ENCODE results near the gene COPS7A.
"Not testable (repeated sequence)": the region's sequence is repeated elsewhere in the genome, so short reads cannot be mapped to it uniquely, and the experiment has no call there.

Gene COPS7A

DNA sequence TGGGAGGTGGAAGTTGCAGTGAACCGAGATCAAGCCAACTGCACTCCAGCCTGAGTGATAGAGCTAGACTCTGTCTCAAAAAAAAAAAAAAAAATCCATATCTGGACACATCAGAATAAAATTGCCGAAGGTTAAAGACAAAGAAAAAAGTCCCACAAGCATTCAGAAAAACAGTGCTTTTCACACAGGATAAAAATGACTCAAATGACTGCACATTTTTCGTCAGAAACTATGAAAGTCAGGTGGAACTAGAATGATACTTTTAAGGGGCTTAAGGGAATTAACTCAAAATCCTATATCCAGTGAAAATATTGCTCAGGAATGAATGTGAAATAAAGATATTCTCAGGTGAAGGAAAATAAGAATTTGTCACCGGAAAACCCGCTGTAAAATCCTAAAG, 12.9 kb downstream of the COPS7A start:
- H3K4me1 ChIP-seq (ENCODE audit: insufficient read depth, low read length) = no peaks in the 10 kb centered on the region
- no peak overlapping the region for H3K27ac ChIP-seq (ENCODE audit: low read length)
- H3K9me3 ChIP-seq (ENCODE audit: insufficient read depth, low read depth, low read length) = no peaks in the 10 kb centered on the region
- H3K4me3 ChIP-seq (ENCODE audit: low read length) = no peak overlapping the region
- H3K36me3 ChIP-seq (ENCODE audit: insufficient read depth, low read depth, low read length) = peaks cover 7% of the 10 kb centered on the region
- no peaks in the 10 kb centered on the region for H3K27me3 ChIP-seq (ENCODE audit: insufficient read depth, low read length)
- no peak overlapping the region for H3K9ac ChIP-seq (ENCODE audit: low read depth, low read length)

DNA sequence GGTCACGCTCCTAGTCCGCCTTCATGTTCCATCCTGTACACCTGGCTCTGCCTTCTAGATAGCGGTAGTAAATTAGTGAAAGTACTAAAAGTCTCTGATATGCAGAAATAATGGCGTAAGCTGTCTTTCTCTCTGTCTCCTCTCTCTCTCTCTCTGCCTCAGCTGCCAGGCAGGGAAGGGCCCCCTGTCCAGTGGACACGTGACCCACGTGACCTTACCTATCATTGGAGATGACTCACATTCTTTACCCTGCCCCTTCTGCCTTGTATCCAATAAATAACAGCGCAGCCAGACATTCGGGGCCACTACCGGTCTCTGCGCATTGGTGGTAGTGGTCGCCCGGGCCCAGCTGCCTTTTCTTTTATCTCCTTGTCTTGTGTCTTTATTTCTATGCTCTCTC, 18.2 kb downstream of the COPS7A start:
- not testable (repeated sequence) for H3K27ac ChIP-seq (ENCODE audit: low read length); H3K4me1 ChIP-seq (ENCODE audit: insufficient read depth, low read length); H3K9ac ChIP-seq (ENCODE audit: low read depth, low read length); H3K27me3 ChIP-seq (ENCODE audit: insufficient read depth, low read length); H3K4me3 ChIP-seq (ENCODE audit: low read length); H3K9me3 ChIP-seq (ENCODE audit: insufficient read depth, low read depth, low read length)
- peaks cover 17% of the 10 kb centered on the region for H3K36me3 ChIP-seq (ENCODE audit: insufficient read depth, low read depth, low read length)

DNA sequence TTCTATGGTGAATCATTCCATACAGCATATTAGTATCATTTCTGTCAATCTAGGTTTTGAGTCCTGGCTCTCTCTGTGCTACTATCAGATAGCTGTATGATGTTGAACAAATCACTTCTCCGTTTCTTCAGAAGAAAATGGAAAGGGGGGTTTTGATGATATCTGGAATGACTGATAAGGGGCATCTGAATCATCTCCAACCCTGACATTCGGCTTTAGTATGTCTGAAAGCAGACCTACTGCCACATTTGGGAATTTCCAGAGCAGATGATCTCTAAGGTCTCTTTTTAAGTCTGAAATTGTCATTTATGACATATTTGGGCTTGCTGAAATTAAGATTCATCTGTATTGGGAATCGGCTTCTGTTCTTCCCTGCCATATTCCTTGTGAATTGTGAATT, 19.0 kb downstream of the COPS7A start:
- Histone ChIP-seq H3K4me1 (ENCODE audit: insufficient read depth, low read length) (no peaks in the 10 kb centered on the region), H3K36me3 (ENCODE audit: insufficient read depth, low read depth, low read length) (peaks cover 25% of the 10 kb centered on the region), H3K27me3 (ENCODE audit: insufficient read depth, low read length) (no peaks in the 10 kb centered on the region), H3K27ac (ENCODE audit: low read length) (no peak overlapping the region), H3K9me3 (ENCODE audit: insufficient read depth, low read depth, low read length) (no peaks in the 10 kb centered on the region), H3K9ac (ENCODE audit: low read depth, low read length) (no peak overlapping the region), H3K4me3 (ENCODE audit: low read length) (no peak overlapping the region)

DNA sequence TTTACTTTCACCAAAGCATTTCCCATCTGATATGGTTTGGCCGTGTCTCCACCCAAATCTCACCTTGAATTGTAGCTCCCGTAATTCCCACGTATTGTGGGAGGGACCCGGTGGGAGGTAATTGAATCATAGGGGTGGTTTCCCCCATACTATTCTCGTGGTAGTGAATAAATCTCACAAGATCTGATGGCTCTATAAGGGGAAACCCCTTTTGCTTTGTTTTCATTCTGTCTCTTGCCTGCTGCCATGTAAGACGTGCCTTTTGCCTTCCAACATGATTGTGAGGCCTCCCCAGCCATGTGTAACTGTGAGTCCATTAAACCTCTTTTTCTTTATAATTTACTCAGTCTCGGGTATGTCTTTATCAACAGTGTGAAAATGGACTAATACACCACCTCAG, 19.5 kb downstream of the COPS7A start:
- H3K27ac ChIP-seq (ENCODE audit: low read length); H3K9me3 ChIP-seq (ENCODE audit: insufficient read depth, low read depth, low read length); H3K4me3 ChIP-seq (ENCODE audit: low read length); H3K9ac ChIP-seq (ENCODE audit: low read depth, low read length); H3K4me1 ChIP-seq (ENCODE audit: insufficient read depth, low read length); H3K27me3 ChIP-seq (ENCODE audit: insufficient read depth, low read length): not testable (repeated sequence)
- H3K36me3 ChIP-seq (ENCODE audit: insufficient read depth, low read depth, low read length) = peaks cover 29% of the 10 kb centered on the region

DNA sequence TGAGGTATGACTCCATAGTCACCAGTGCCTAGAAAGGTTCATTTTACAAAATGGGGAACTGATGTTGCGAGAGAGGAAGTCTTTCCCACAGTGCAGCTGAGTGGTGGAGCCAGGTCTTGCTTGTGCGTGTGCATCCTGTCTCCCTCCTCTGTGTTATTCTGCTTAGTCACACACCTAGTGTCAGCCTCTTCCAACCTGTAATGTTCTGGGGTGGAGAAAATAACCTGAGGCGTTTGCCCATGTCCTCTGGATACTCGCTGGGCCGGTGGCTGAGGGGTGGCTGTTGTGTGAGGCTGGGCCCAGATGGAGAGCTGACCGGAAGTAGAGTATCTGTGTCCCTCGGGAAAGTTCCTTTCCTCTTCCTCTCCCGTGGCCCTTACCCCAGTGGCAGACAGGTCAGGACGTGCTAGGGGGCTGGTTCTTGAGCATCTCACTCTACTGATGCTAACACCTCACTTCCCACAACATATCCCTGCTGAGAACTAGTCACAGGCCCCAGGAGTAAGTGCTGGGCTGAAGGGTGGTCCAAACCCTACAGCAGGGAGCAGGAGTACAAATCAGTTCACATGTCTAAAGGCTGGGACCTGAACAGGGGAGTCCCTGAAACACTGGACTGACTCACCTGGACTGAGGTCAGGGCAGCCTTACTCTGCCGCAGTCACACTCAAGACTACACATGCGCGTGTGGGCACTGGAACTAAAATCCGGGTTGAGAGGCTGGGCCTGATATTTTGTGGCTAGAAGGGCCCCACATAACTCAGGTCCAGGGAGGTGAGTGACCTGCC, 22.1 kb downstream of the COPS7A start:
- Histone ChIP-seq H3K36me3 (ENCODE audit: insufficient read depth, low read depth, low read length) (peaks cover 56% of the 10 kb centered on the region), H3K27ac (ENCODE audit: low read length) (no peak overlapping the region), H3K9me3 (ENCODE audit: insufficient read depth, low read depth, low read length) (no peaks in the 10 kb centered on the region), H3K4me1 (ENCODE audit: insufficient read depth, low read length) (no peaks in the 10 kb centered on the region), H3K9ac (ENCODE audit: low read depth, low read length) (no peak overlapping the region), H3K4me3 (ENCODE audit: low read length) (no peak overlapping the region), H3K27me3 (ENCODE audit: insufficient read depth, low read length) (no peaks in the 10 kb centered on the region)

DNA sequence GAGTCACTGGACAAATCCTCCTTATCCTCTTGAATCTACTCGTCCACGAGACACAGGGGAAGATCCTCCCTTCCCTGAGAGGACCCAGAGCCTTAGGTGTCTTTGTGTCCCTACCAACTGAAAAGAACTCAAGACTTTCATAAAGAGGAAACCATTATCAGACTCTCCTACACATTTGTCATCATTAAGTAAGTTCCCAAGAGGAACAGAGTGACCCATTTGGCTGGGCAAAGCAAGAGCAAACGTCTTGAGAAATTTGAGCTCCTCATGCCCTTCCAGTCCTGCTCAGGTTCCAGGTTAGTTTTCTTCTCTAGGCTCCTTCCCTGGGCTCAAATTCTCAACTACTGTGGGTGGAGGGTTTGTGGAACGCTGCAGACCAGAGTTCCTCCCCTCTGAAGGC, 23.4 kb downstream of the COPS7A start:
- Histone ChIP-seq H3K27me3 (ENCODE audit: insufficient read depth, low read length) (no peaks in the 10 kb centered on the region), H3K4me3 (ENCODE audit: low read length) (no peak overlapping the region), H3K9me3 (ENCODE audit: insufficient read depth, low read depth, low read length) (no peaks in the 10 kb centered on the region), H3K36me3 (ENCODE audit: insufficient read depth, low read depth, low read length) (peaks cover 67% of the 10 kb centered on the region), H3K27ac (ENCODE audit: low read length) (no peak overlapping the region), H3K9ac (ENCODE audit: low read depth, low read length) (no peak overlapping the region), H3K4me1 (ENCODE audit: insufficient read depth, low read length) (no peaks in the 10 kb centered on the region)

DNA sequence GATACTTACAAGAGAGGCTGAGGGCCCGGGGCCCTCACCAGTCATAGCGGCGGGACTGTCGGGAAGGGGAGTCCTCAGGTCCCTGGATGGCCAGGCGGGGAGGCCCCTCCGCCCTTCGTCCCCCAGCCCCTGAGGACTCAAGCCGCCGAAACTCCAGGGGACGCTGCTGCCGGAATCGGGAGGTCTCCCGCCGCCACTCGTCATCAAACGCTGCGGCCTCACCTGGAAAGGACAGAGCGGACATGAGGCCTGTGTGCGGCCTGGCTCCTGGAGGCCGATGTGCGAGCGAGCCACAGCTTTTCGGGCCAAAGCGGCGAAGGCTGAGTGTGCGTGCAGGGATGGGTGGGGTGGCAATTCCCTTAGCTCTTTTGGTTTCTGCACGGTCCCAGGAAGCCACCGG, 24.9 kb downstream of the COPS7A start:
- H3K4me3 ChIP-seq (ENCODE audit: low read length) = no peak overlapping the region
- H3K9me3 ChIP-seq (ENCODE audit: insufficient read depth, low read depth, low read length) = no peaks in the 10 kb centered on the region
- H3K36me3 ChIP-seq (ENCODE audit: insufficient read depth, low read depth, low read length) = peaks cover 67% of the 10 kb centered on the region
- peaks cover 1% of the 10 kb centered on the region; the same call in 1 of the 2 replicates for H3K4me1 ChIP-seq (ENCODE audit: insufficient read depth, low read length)
- H3K27ac ChIP-seq (ENCODE audit: low read length) = no peak overlapping the region
- no peaks in the 10 kb centered on the region for H3K27me3 ChIP-seq (ENCODE audit: insufficient read depth, low read length)
- no peak overlapping the region for H3K9ac ChIP-seq (ENCODE audit: low read depth, low read length)

DNA sequence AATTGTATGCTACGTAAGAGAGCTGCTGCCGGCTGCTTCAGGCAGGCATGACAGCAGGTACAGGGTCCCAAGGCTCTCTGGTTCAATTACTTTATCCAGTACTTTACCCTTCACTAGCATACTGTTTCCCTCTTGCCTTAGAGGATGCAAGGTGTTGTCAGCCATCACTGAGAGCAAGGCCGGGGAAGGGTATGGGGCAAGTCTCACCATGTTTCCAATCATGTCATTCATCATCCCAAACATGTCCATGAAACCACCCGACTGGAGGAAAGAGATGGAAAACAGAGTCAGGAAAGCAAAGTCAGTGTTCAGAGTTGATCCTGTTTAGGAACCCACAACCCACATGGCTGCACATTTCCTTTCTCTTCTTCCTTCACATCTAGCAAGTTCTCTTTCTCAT, 26.7 kb downstream of the COPS7A start:
- Histone ChIP-seq H3K27ac (ENCODE audit: low read length) (no peak overlapping the region), H3K9me3 (ENCODE audit: insufficient read depth, low read depth, low read length) (no peaks in the 10 kb centered on the region), H3K4me3 (ENCODE audit: low read length) (no peak overlapping the region), H3K27me3 (ENCODE audit: insufficient read depth, low read length) (no peaks in the 10 kb centered on the region), H3K36me3 (ENCODE audit: insufficient read depth, low read depth, low read length) (peaks cover 65% of the 10 kb centered on the region), H3K4me1 (ENCODE audit: insufficient read depth, low read length) (peaks cover 7% of the 10 kb centered on the region; the same call in 1 of the 2 replicates), H3K9ac (ENCODE audit: low read depth, low read length) (no peak overlapping the region)

DNA sequence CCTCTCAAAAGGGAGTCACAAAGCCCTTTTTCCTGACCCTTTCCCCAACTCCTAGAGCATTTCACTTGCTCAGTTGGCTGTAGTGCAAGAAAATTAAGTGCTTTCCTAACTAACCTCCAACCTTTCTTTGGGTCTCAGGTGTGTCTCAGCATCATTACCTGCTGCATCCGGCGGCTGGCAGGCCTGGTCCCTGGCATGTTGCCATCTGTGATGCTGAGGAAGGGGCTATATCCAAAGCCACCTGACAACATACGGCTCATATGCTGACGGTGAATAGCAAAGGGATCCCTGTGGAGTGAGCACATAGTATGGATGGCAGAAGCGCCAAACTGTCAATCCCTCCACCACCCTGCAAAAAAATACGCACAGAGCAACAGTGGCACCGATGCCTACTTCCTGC, 27.9 kb downstream of the COPS7A start:
- Histone ChIP-seq H3K27me3 (ENCODE audit: insufficient read depth, low read length) (no peaks in the 10 kb centered on the region), H3K4me3 (ENCODE audit: low read length) (peak overlapping the region; percentile 86), H3K4me1 (ENCODE audit: insufficient read depth, low read length) (peaks cover 7% of the 10 kb centered on the region; the same call in 1 of the 2 replicates), H3K27ac (ENCODE audit: low read length) (no peak overlapping the region), H3K9me3 (ENCODE audit: insufficient read depth, low read depth, low read length) (no peaks in the 10 kb centered on the region), H3K9ac (ENCODE audit: low read depth, low read length) (peak overlapping the region; percentile 93; the same call in 1 of the 2 replicates), H3K36me3 (ENCODE audit: insufficient read depth, low read depth, low read length) (peaks cover 53% of the 10 kb centered on the region)

DNA sequence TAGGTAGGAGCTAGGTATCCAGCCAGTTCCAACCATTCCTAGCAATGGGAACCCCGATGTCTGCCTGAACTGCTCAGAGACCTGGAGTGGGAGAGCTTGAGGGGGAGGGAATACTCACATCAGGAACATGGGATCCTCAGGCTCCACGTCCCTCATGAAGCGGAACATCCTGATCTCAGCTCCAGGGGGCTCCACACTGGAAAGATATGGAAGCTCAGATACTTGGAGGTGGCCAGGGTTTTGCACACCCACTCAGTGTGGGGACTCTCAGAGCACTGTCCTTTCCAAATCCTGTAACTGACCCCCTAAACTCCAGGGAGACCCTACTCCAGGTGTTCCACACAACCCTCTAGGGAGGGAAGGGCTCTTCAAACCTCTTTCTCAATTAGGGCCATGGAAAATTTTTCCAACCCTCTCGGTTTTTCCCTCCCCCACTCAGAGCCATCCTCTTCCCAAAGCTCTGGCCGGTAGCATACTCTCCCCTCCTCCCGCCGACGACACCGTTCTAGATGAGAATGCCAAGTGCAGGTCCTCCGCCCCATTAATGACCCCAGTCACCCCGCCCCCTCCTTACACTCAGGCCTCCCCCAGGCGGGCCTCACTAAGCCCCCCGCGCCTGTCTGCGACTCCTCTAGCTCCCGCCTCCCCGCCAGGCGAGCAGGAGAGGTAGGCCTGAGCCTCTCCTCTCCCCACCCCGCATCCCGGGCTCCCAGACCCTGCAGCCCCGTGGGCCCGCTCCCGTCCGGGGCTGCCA, 28.5 kb downstream of the COPS7A start:
- H3K9me3 ChIP-seq (ENCODE audit: insufficient read depth, low read depth, low read length) = no peaks in the 10 kb centered on the region
- H3K9ac ChIP-seq (ENCODE audit: low read depth, low read length) = peak overlapping the region; percentile 93
- H3K27ac ChIP-seq (ENCODE audit: low read length) = peak overlapping the region; percentile 90
- peaks cover 7% of the 10 kb centered on the region; the same call in 1 of the 2 replicates for H3K4me1 ChIP-seq (ENCODE audit: insufficient read depth, low read length)
- no peaks in the 10 kb centered on the region for H3K27me3 ChIP-seq (ENCODE audit: insufficient read depth, low read length)
- H3K4me3 ChIP-seq (ENCODE audit: low read length) = peak overlapping the region; percentile 86
- H3K36me3 ChIP-seq (ENCODE audit: insufficient read depth, low read depth, low read length) = peaks cover 47% of the 10 kb centered on the region

DNA sequence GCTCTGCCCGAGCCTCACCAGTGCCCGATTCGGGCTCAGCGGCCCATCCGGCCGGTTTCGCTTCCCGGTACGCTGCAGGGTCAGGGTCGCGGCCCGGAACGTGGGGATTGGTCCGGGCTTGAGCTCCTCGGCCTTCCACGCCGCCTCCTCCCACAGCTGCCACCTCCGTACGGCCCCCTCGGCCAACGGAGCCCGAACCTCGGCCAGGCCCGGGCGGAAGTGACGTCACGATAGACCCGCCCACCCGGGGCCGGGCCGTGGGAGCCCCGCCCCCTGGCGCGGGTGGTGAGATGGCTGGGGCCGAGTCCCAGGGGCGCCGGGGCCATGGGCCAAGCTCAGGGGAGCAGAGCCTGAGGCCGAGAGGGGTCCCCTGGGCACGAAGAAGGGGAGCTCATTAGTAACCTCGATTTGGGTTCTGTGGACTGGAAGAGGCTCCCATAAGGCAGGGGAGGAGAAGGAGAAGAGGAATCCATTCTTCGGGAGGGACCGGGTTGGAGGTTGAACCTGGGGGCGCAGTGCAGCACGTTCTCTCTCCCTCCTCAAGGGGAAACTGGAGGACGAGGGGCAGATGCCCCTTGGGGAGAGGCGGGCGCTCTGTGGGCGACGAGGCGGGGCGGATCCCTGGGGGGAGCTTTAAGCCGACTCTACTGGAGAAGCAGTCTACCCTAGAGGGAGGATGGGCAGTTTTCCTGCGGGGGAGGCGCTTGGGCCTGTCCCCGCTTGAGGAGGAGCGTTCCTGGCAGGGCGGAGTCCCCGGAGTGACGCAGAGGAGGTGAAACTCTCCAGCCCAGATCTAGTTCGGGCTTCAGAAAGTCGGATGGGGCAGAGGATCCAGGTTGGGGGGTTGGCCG, 29.3 kb downstream of the COPS7A start, which contains the start of gene MLF2:
MLF2 (minus strand) TSS at position 221 of the 851 bp plus-strand sequence. CDS start 807 bp downstream, outside the sequence.
- Histone ChIP-seq H3K9me3 (ENCODE audit: insufficient read depth, low read depth, low read length) (no peaks in the 10 kb centered on the region), H3K27ac (ENCODE audit: low read length) (peak within 1 kb of the TSS; percentile 90), H3K36me3 (ENCODE audit: insufficient read depth, low read depth, low read length) (peaks cover 39% of the 10 kb centered on the region), H3K27me3 (ENCODE audit: insufficient read depth, low read length) (no peaks in the 10 kb centered on the region), H3K4me1 (ENCODE audit: insufficient read depth, low read length) (peaks cover 7% of the 10 kb centered on the region; the same call in 1 of the 2 replicates), H3K9ac (ENCODE audit: low read depth, low read length) (peak within 1 kb of the TSS; percentile 93), H3K4me3 (ENCODE audit: low read length) (peak within 1 kb of the TSS; percentile 86)
